ENCODE results near the gene SMTNL2.

DNA sequence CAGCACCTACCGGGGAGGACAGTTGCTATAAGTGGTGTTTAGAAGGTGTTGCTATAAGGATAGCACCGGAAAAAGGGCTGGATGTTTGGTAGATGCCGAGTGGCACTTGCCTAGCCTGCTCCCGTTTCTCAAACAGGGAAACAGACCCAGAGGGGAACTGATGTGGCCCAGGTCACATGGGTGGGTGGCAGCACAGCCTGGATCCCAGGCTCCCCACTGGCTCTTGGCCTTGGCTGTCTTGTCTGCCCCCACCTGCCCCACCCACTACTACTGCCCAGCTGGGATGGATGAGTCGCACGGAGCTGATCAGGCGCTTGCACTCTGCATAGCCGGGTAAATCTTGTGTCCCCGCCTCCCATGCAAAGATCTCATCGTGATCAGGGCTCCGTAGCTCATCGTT lies 7.2 kb downstream of the SMTNL2 start:
- TF ChIP-seq, protein P1, sequence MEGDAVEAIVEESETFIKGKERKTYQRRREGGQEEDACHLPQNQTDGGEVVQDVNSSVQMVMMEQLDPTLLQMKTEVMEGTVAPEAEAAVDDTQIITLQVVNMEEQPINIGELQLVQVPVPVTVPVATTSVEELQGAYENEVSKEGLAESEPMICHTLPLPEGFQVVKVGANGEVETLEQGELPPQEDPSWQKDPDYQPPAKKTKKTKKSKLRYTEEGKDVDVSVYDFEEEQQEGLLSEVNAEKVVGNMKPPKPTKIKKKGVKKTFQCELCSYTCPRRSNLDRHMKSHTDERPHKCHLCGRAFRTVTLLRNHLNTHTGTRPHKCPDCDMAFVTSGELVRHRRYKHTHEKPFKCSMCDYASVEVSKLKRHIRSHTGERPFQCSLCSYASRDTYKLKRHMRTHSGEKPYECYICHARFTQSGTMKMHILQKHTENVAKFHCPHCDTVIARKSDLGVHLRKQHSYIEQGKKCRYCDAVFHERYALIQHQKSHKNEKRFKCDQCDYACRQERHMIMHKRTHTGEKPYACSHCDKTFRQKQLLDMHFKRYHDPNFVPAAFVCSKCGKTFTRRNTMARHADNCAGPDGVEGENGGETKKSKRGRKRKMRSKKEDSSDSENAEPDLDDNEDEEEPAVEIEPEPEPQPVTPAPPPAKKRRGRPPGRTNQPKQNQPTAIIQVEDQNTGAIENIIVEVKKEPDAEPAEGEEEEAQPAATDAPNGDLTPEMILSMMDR (IDR thresholded peaks at IDR 0.05): no peak
- TF ChIP-seq POLR2AphosphoS5 (IDR thresholded peaks at IDR 0.05; ENCODE audit: low read depth, low read length) (no peak), RFX5 (IDR thresholded peaks at IDR 0.05; ENCODE audit: low read length) (no peak), GATA2 (CRISPR knock-in tag; IDR thresholded peaks at IDR 0.05) (no peak), SMC3 (IDR thresholded peaks at IDR 0.05; ENCODE audit: low read depth, low read length) (no peak), EZH2phosphoT487 (IDR thresholded peaks at IDR 0.05; ENCODE audit: borderline replicate concordance, low read depth) (no peak), SIN3A (IDR thresholded peaks at IDR 0.05; ENCODE audit: borderline replicate concordance, low read depth, low read length) (no peak), YY1 (IDR thresholded peaks at IDR 0.05; ENCODE audit: low read depth) (no peak)
- TF ChIP-seq, protein P2, sequence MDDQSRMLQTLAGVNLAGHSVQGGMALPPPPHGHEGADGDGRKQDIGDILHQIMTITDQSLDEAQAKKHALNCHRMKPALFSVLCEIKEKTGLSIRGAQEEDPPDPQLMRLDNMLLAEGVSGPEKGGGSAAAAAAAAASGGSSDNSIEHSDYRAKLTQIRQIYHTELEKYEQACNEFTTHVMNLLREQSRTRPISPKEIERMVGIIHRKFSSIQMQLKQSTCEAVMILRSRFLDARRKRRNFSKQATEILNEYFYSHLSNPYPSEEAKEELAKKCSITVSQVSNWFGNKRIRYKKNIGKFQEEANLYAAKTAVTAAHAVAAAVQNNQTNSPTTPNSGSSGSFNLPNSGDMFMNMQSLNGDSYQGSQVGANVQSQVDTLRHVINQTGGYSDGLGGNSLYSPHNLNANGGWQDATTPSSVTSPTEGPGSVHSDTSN (IDR thresholded peaks at IDR 0.05): no peak
- TF ChIP-seq, protein P3, sequence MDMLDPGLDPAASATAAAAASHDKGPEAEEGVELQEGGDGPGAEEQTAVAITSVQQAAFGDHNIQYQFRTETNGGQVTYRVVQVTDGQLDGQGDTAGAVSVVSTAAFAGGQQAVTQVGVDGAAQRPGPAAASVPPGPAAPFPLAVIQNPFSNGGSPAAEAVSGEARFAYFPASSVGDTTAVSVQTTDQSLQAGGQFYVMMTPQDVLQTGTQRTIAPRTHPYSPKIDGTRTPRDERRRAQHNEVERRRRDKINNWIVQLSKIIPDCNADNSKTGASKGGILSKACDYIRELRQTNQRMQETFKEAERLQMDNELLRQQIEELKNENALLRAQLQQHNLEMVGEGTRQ (IDR thresholded peaks at IDR 0.05; ENCODE audit: borderline replicate concordance, low read depth, low read length): no peak

All from SK-N-SH (cell line).